ENCODE results near the gene CFAP100.

Gene CFAP100

DNA sequence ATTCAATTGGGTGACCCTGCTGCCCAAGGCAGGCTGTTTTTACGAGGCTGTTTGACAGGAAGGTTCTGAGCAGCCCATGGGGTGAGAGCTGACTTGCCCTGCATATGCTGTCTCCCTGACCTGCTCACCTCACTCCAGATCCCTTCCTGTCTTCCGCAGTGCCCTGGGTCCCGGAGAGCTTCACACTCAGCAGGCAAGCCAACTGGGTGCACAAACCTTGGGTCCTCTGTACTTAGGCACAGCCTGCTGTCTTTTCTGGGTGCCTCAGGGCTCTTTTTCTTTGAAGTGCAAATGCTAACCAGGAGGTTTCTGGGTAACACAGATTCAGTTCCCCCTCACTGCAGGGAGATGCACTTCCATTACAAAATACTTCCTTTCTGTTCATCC, 48.1 kb downstream of the CFAP100 start:
- DNase-seq (ENCODE audit: low spot score), result no peak
- WGBS, 2 donors (ENCODE audit: extremely low coverage in 2 of 2, insufficient read length in 2 of 2, insufficient replicate concordance in 1 of 2), result no CpG with 5 or more reads among the region's 3 CpGs
- H4K91ac ChIP-seq (ENCODE audit: low read depth, low read length, poor library complexity), result no peak overlapping the region

DNA sequence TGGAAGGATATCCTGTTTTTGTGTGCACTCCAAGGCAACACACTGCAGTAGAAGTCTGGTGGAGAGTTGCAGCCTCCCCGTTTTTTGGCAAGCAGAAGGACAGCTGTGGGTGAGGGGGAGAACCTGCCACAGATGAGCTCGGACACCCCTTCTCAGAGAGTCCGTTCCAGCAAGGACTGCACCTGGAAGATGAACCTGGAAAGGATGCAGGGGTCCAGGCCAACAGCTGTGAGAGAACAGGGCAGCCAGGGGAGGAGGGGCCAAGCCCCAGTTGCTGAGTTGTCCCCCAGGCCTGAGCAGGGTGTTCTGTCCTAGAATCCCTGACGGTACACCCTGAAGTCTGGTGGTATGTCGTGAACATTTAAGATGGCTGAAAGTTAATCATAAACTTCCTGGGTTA, 50.8 kb downstream of the CFAP100 start:
- no peaks in the 10 kb centered on the region for H3K9me3 ChIP-seq (replicated peaks in 1 of 2; ENCODE audit: control insufficient read depth in 2 of 2, insufficient read depth in 1 of 2, low read depth in 1 of 2, low read length in 2 of 2)
- no peak overlapping the region for H2AK5ac ChIP-seq (ENCODE audit: low read depth, low read length)
- no peaks in the 10 kb centered on the region for H3K27me3 ChIP-seq (ENCODE audit: control insufficient read depth in 3 of 3, insufficient read depth in 3 of 3, low read depth in 1 of 3, low read length in 3 of 3)
- WGBS, 2 donors (ENCODE audit: extremely low coverage in 2 of 2, insufficient read length in 2 of 2, insufficient replicate concordance in 1 of 2), result no CpG with 5 or more reads among the region's 5 CpGs
- no peak overlapping the region for H2BK15ac ChIP-seq (ENCODE audit: low read length)
- no peak overlapping the region for H3K18ac ChIP-seq (ENCODE audit: low read length)
- no peak overlapping the region for H3K4me2 ChIP-seq (ENCODE audit: insufficient read depth, low read length, poor library complexity, severe bottlenecking)
- peaks cover 2 to 40% of the 10 kb centered on the region in 2 donors for H3K36me3 ChIP-seq (replicated peaks in 1 of 2; ENCODE audit: control insufficient read depth in 2 of 2, insufficient read depth in 2 of 2, low read length in 2 of 2)
- peaks cover 0 to 8% of the 10 kb centered on the region in 2 donors for H3K4me1 ChIP-seq (ENCODE audit: control insufficient read depth in 2 of 2, insufficient read depth in 1 of 2, low read depth in 1 of 2, low read length in 2 of 2)
- no peak overlapping the region for H3K14ac ChIP-seq (ENCODE audit: low read length)
- no peak overlapping the region for H3K4ac ChIP-seq (ENCODE audit: low read length)
- H2BK120ac ChIP-seq (ENCODE audit: low read depth, low read length), result no peak overlapping the region
- H3K4me3 ChIP-seq (ENCODE audit: low read length in 2 of 2), result no peak overlapping the region
- H3K27ac ChIP-seq (replicated peaks; ENCODE audit: low read length), result no peak overlapping the region
- H3K79me1 ChIP-seq (ENCODE audit: low read depth, low read length), result no peaks in the 10 kb centered on the region
- H3K23ac ChIP-seq (ENCODE audit: low read depth, low read length, poor library complexity), result no peak overlapping the region
- no peak overlapping the region for H4K8ac ChIP-seq (ENCODE audit: low read depth, low read length)
- no peak overlapping the region for H2AFZ ChIP-seq (ENCODE audit: low read length)
- H3K9ac ChIP-seq (ENCODE audit: low read depth, low read length, poor library complexity), result no peak overlapping the region
- no peak overlapping the region for H2BK5ac ChIP-seq (ENCODE audit: low read length)
- no peak overlapping the region for H4K91ac ChIP-seq (ENCODE audit: low read depth, low read length, poor library complexity)
- H2BK12ac ChIP-seq (ENCODE audit: low read length), result no peak overlapping the region
- DNase-seq (ENCODE audit: low spot score), result no peak

More for the DNA sequence above, 48.1 kb downstream of the CFAP100 start:
- Histone ChIP-seq H3K9ac (ENCODE audit: low read depth, low read length, poor library complexity) (no peak overlapping the region), H3K27ac (replicated peaks; ENCODE audit: low read length) (no peak overlapping the region), H3K4me2 (ENCODE audit: insufficient read depth, low read length, poor library complexity, severe bottlenecking) (no peak overlapping the region), H2AK5ac (ENCODE audit: low read depth, low read length) (no peak overlapping the region), H2BK15ac (ENCODE audit: low read length) (no peak overlapping the region), H3K4me3 (ENCODE audit: low read length in 2 of 2) (no peak overlapping the region), H2BK120ac (ENCODE audit: low read depth, low read length) (no peak overlapping the region), H3K9me3 (replicated peaks in 1 of 2; ENCODE audit: control insufficient read depth in 2 of 2, insufficient read depth in 1 of 2, low read depth in 1 of 2, low read length in 2 of 2) (no peaks in the 10 kb centered on the region), H3K4me1 (ENCODE audit: control insufficient read depth in 2 of 2, insufficient read depth in 1 of 2, low read depth in 1 of 2, low read length in 2 of 2) (peaks cover 0 to 13% of the 10 kb centered on the region in 2 donors), H3K14ac (ENCODE audit: low read length) (no peak overlapping the region), H3K18ac (ENCODE audit: low read length) (no peak overlapping the region), H3K4ac (ENCODE audit: low read length) (no peak overlapping the region), H3K23ac (ENCODE audit: low read depth, low read length, poor library complexity) (no peak overlapping the region), H2BK12ac (ENCODE audit: low read length) (no peak overlapping the region), H3K79me1 (ENCODE audit: low read depth, low read length) (no peaks in the 10 kb centered on the region), H2AFZ (ENCODE audit: low read length) (no peak overlapping the region), H2BK5ac (ENCODE audit: low read length) (no peak overlapping the region), H4K8ac (ENCODE audit: low read depth, low read length) (no peak overlapping the region), H3K27me3 (ENCODE audit: control insufficient read depth in 3 of 3, insufficient read depth in 3 of 3, low read depth in 1 of 3, low read length in 3 of 3) (no peaks in the 10 kb centered on the region), H3K36me3 (replicated peaks in 1 of 2; ENCODE audit: control insufficient read depth in 2 of 2, insufficient read depth in 2 of 2, low read length in 2 of 2) (peaks cover 0 to 29% of the 10 kb centered on the region in 2 donors)

DNA sequence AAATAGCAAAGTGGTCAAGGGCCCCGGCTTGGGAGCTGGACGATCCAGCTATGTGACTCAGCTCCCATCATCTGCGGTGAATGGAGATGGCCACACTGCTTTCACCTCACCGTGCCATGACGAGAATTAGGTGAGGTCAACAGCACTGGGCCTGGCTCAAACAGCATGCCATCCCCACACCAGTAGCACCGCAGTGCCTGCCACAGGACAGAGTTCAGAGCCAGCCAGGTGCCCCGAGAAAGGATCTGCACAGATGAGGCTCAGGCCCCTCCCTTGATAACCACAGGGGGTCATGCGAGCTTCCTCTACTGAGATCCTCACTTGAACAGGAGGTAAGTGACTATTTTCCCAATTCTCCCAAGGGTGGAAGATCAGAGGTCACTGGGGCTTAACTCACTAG, 51.6 kb downstream of the CFAP100 start:
- no peak overlapping the region for H3K4me2 ChIP-seq (ENCODE audit: insufficient read depth, low read length, poor library complexity, severe bottlenecking)
- no peak for DNase-seq (ENCODE audit: low spot score)
- no peak overlapping the region for H4K91ac ChIP-seq (ENCODE audit: low read depth, low read length, poor library complexity)
- no peak overlapping the region for H3K23ac ChIP-seq (ENCODE audit: low read depth, low read length, poor library complexity)
- H3K27ac ChIP-seq (replicated peaks; ENCODE audit: low read length), result no peak overlapping the region
- H2AK5ac ChIP-seq (ENCODE audit: low read depth, low read length), result no peak overlapping the region
- WGBS, 2 donors (ENCODE audit: extremely low coverage in 2 of 2, insufficient read length in 2 of 2, insufficient replicate concordance in 1 of 2), result no CpG with 5 or more reads among the region's 8 CpGs
- no peaks in the 10 kb centered on the region for H3K9me3 ChIP-seq (replicated peaks in 1 of 2; ENCODE audit: control insufficient read depth in 2 of 2, insufficient read depth in 1 of 2, low read depth in 1 of 2, low read length in 2 of 2)
- no peak overlapping the region for H3K4ac ChIP-seq (ENCODE audit: low read length)
- H2AFZ ChIP-seq (ENCODE audit: low read length), result no peak overlapping the region
- no peak overlapping the region for H4K8ac ChIP-seq (ENCODE audit: low read depth, low read length)
- H2BK120ac ChIP-seq (ENCODE audit: low read depth, low read length), result no peak overlapping the region
- H2BK5ac ChIP-seq (ENCODE audit: low read length), result no peak overlapping the region
- no peaks in the 10 kb centered on the region for H3K27me3 ChIP-seq (ENCODE audit: control insufficient read depth in 3 of 3, insufficient read depth in 3 of 3, low read depth in 1 of 3, low read length in 3 of 3)
- no peak overlapping the region for H2BK15ac ChIP-seq (ENCODE audit: low read length)
- no peak overlapping the region for H2BK12ac ChIP-seq (ENCODE audit: low read length)
- H3K18ac ChIP-seq (ENCODE audit: low read length), result peak overlapping the region; percentile 52
- peaks cover 2 to 47% of the 10 kb centered on the region in 2 donors for H3K36me3 ChIP-seq (replicated peaks in 1 of 2; ENCODE audit: control insufficient read depth in 2 of 2, insufficient read depth in 2 of 2, low read length in 2 of 2)
- H3K4me1 ChIP-seq (ENCODE audit: control insufficient read depth in 2 of 2, insufficient read depth in 1 of 2, low read depth in 1 of 2, low read length in 2 of 2), result peaks cover 0 to 5% of the 10 kb centered on the region in 2 donors
- peak overlapping the region; percentile 53 for H3K9ac ChIP-seq (ENCODE audit: low read depth, low read length, poor library complexity)
- H3K79me1 ChIP-seq (ENCODE audit: low read depth, low read length), result no peaks in the 10 kb centered on the region
- H3K14ac ChIP-seq (ENCODE audit: low read length), result no peak overlapping the region
- H3K4me3 ChIP-seq (ENCODE audit: low read length in 2 of 2), result no peak overlapping the region

- no peak overlapping the region for H4K8ac ChIP-seq (ENCODE audit: low read depth, low read length)
- no CpG with 5 or more reads among the region's 2 CpGs for WGBS, 2 donors (ENCODE audit: extremely low coverage in 2 of 2, insufficient read length in 2 of 2, insufficient replicate concordance in 1 of 2)
Observed at GRCh38 chr3:126446791-126447190, 52.1 kb downstream of the CFAP100 start.

More at GRCh38 chr3:126446791-126447190, 52.1 kb downstream of the CFAP100 start:
- Histone ChIP-seq H3K4me1 (ENCODE audit: control insufficient read depth in 2 of 2, insufficient read depth in 1 of 2, low read depth in 1 of 2, low read length in 2 of 2) (peaks cover 0 to 5% of the 10 kb centered on the region in 2 donors), H3K23ac (ENCODE audit: low read depth, low read length, poor library complexity) (no peak overlapping the region), H3K9ac (ENCODE audit: low read depth, low read length, poor library complexity) (no peak overlapping the region), H3K79me1 (ENCODE audit: low read depth, low read length) (no peaks in the 10 kb centered on the region), H3K36me3 (replicated peaks in 1 of 2; ENCODE audit: control insufficient read depth in 2 of 2, insufficient read depth in 2 of 2, low read length in 2 of 2) (peaks cover 4 to 48% of the 10 kb centered on the region in 2 donors), H3K27ac (replicated peaks; ENCODE audit: low read length) (no peak overlapping the region), H2BK5ac (ENCODE audit: low read length) (no peak overlapping the region), H3K9me3 (replicated peaks in 1 of 2; ENCODE audit: control insufficient read depth in 2 of 2, insufficient read depth in 1 of 2, low read depth in 1 of 2, low read length in 2 of 2) (no peaks in the 10 kb centered on the region), H2BK15ac (ENCODE audit: low read length) (no peak overlapping the region), H2AFZ (ENCODE audit: low read length) (no peak overlapping the region), H3K14ac (ENCODE audit: low read length) (no peak overlapping the region), H3K4me3 (ENCODE audit: low read length in 2 of 2) (no peak overlapping the region), H2BK120ac (ENCODE audit: low read depth, low read length) (no peak overlapping the region), H2BK12ac (ENCODE audit: low read length) (no peak overlapping the region), H2AK5ac (ENCODE audit: low read depth, low read length) (no peak overlapping the region), H3K18ac (ENCODE audit: low read length) (peak overlapping the region; percentile 61), H3K4me2 (ENCODE audit: insufficient read depth, low read length, poor library complexity, severe bottlenecking) (no peak overlapping the region), H3K4ac (ENCODE audit: low read length) (no peak overlapping the region), H3K27me3 (ENCODE audit: control insufficient read depth in 3 of 3, insufficient read depth in 3 of 3, low read depth in 1 of 3, low read length in 3 of 3) (no peaks in the 10 kb centered on the region), H4K91ac (ENCODE audit: low read depth, low read length, poor library complexity) (no peak overlapping the region)
- no peak for DNase-seq (ENCODE audit: low spot score)
